Omental fat pad (tissue), 4 donors: Measurements from ENCODE around the gene CTDSPL. TPM values are rescaled to one million over a fixed set of nuclear protein-coding genes. Genes with fewer than 3 reads are reported as not detected.
A peak's percentile ranks its signal among the peaks of the same experiment; 100 is the strongest.

Experiments used
- ATAC-seq: fragments of 150-250 bp; one replicate; pipeline ENCODE4 v1.9.1; 2016; ENCODE audit warnings: mild to moderate bottlenecking, moderate library complexity; ENCODE audit not compliant: low FRiP score
- DNase-seq: peaks from one replicate; pipeline ENCODE4 v3.0.0-alpha.2; 2019; ENCODE audit warnings: low spot score
- total RNA-seq, 4 donors: library from RNA; depleted of rRNA; stranded (reverse); fragments of >200 nt; gene quantifications; one replicate each; pipeline ENCODE4 v1.1.0, GENCODE V29; 2016
- TF ChIP-seq, protein P1 (sequence below), 3 donors: fragments of 450-650 bp; IDR thresholded peaks; one replicate each; pipeline ENCODE4 v1.5.1; 2016 to 2017; ENCODE audit warnings: antibody characterized with exemption in 3 of 3, mild to moderate bottlenecking in 3 of 3, moderate library complexity in 2 of 3

Gene CTDSPL
- total RNA-seq, 4 donors from 2014 or later, result 23.9 to 41.8 (median 33.2) TPM

DNA sequence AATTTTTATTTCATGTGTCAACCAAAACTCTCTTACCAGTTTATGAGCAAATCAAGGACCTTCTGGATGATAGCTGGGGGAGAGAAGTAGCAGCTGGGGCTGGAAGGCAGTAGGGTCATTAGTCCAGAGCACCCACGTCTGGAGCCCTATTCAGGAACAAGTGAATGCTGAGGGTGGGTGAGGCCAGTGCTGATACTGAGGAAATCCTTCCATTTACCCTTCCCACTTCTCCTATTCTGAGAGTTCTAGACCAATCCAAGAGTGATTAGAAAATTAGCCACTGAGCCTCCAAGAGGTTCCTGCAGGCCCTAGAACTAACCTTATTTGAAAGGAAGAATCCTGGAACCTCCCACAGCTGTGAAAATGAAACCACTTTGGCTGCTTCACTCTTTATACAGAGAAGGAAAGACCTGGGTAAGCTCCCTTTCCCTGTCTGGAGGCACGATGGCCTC, 82.7 kb downstream of the CTDSPL start:
- TF ChIP-seq, protein P1, sequence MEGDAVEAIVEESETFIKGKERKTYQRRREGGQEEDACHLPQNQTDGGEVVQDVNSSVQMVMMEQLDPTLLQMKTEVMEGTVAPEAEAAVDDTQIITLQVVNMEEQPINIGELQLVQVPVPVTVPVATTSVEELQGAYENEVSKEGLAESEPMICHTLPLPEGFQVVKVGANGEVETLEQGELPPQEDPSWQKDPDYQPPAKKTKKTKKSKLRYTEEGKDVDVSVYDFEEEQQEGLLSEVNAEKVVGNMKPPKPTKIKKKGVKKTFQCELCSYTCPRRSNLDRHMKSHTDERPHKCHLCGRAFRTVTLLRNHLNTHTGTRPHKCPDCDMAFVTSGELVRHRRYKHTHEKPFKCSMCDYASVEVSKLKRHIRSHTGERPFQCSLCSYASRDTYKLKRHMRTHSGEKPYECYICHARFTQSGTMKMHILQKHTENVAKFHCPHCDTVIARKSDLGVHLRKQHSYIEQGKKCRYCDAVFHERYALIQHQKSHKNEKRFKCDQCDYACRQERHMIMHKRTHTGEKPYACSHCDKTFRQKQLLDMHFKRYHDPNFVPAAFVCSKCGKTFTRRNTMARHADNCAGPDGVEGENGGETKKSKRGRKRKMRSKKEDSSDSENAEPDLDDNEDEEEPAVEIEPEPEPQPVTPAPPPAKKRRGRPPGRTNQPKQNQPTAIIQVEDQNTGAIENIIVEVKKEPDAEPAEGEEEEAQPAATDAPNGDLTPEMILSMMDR (IDR thresholded peaks at IDR 0.05), result no peak
- ATAC-seq, result peak; percentile 44
- DNase-seq, result no peak

DNA sequence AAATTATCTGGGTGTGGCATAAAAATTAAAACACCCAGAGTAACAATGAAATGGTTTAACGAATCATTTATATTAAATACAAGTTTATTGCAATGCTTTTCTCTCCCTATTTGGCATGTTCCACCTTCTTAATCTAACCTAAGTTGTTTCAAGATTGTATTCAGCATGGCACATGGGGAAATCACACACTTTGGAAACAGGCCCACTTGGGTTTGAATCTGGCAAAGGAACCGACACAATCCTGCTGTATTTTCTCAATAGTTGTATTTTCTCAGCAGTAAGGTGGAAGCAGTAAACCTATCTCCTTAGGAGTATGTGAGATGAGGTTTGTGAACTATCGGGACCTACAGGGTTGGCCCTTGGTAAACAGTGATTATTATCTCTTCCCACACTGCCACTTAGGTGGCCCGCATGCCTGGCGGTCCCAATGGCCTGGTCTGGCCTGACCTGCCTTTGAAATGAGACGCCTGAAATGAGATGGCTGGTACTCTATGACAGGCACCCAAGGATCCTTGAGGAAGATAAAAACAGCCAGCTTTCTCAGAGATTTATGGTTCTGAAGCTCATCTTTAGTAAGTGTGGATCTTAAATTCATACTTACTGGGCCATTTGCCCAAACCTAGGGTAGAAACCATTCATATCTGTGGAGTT, 83.6 kb downstream of the CTDSPL start:
- ATAC-seq (no peak), DNase-seq (no peak)
- TF ChIP-seq, protein P1 (IDR thresholded peaks at IDR 0.05), result no peak

DNA sequence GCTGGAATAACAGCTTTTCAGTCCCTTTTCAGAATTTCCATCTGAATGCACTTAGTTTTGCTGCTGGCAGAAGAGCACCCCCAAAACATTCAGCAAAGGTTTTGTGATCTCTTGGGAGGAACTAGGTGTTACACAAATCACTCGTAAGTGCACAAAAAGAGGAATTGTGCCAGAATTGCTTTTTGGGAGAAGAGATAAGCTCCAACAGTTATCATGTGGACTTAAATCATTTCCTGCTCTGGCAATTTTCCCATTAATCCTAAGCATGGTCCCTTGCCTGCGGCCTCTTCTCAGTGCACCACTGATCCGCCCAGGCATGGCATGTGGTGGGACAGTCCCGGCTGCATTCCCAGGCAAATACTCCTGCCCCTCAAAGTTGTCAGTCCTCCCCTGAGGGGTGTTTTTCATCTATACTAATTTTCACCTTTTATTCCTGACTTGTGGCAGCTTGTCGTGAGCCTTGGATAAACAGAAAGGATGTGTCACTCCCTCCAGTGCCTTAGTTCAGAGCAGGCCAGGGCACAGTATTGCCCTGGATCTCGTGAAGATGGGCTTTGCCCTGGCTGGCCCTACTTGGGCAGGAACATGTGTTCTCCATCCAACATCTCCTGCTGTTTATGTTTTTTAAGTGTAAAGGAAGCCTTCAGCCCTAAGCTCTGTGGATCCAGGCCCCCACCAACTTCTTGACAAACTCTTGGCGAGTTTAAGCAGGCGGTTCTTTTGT, 84.3 kb downstream of the CTDSPL start:
- TF ChIP-seq, protein P1 (IDR thresholded peaks at IDR 0.05), result no peak
- ATAC-seq, result peak; percentile 22

DNA sequence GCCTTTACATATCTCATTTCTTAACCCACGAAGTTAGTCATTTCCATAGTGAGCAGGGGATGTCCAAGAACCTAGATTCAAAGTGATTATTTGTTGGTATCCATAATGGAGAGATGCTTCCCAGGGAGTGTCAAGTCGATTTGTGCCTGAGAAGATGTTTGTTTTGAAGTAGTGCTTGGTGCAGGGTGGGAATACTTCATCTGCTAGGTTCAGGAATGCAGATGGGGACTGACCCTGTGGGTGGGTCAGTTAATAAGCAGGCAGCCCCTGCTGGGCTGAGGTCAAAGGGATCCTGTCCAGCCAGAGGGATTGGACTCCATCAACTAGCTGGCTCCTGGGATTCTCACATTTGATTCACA, 84.8 kb downstream of the CTDSPL start:
- no peak for DNase-seq
- TF ChIP-seq, protein P1 (IDR thresholded peaks at IDR 0.05), result no peak

More for the DNA sequence above, 84.3 kb downstream of the CTDSPL start:
- DNase-seq, result no peak

DNA sequence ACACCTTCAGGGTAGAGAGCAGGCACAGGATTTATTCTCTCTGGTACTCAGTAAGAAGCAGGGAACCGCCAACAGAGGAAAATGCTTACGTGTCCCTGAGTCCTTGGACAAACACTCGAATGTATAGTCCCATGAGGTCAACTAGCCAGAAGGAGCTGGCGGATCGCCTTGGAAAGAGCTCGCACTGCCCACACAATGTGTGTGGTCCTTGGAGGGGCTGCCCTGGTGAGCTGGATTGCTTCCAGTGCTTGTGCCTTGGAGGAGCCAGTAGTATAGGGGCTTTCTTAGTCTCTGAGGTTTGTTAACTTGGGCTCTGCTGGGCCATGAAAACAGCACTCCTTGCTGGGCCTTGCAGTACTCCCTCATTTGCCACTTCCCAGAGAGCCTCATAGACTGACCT, 88.2 kb downstream of the CTDSPL start:
- TF ChIP-seq, protein P1 (IDR thresholded peaks at IDR 0.05), result no peak
- no peak for ATAC-seq
- DNase-seq, result no peak

More for the DNA sequence above, 84.8 kb downstream of the CTDSPL start:
- peak; percentile 17 for ATAC-seq

DNA sequence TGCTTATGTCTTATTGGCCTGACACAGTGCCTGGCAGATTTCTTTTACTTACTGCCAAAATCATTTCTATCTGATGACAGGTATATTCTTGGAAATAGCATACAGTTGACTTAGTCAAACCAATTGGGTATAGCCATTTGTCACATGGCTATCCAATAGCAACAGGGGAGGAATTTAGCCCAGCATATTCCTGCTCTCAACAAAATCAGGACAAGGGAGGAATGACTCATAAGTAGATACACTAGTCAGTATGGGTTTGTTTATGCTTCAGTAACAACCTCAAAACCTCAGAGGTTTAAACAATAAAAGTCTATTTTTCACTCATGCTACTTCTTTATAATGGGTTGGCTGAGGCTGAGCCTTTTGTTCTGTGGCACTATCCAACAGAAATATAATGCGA, 90.9 kb downstream of the CTDSPL start:
- no peak for ATAC-seq
- TF ChIP-seq, protein P1 (IDR thresholded peaks at IDR 0.05), result no peak

DNA sequence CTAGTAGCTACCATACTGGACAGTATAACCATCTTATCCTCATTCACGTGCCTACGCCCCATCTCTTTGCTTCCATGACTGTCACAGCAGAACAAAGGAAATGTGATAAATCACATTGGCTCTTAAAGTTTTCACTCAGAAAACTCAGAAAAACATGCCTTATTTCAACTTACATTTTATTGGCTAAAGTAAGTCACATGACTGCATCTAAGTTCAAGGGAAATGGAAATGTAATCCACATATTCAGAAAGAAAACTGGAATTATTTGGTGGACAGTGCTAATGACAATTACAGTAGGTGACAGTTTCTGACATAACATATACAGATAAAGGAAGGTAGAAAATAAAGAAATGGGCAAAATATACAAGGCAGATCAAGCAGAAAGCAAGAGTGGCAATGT, 91.5 kb downstream of the CTDSPL start:
- ATAC-seq (no peak), DNase-seq (no peak)
- TF ChIP-seq, protein P1 (IDR thresholded peaks at IDR 0.05), result no peak

More for the DNA sequence above, 90.9 kb downstream of the CTDSPL start:
- DNase-seq, result no peak
